Measurements from ENCODE around the gene SLC7A1. TPM values are rescaled to one million over a fixed set of nuclear protein-coding genes. Genes with fewer than 3 reads are reported as not detected.

SLC7A1 gene
- total RNA-seq, 2 donors from 2014 or later: 8.6 to 19.5 TPM

DNA sequence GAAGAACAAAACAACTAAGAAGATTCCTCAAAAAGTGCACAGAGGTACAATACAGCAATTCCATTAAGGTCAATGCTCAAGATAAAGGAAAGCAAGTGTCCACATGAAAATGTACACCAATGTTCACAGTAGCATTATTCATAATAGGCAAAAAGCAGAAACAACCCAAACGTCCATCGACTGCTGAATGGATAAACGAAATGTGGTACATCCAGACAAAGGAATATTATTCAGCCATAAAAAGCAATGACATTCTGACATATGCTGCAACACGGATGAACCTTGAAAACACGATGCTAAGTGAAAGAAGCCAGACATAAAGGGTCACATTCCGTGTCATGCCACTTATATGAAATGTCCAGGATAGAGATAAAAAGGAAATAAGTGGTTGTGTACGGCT is 29.3 kb downstream of the SLC7A1 start:
- H3K27ac ChIP-seq: no peak overlapping the region
- no peak for DNase-seq (ENCODE audit: low spot score)
- H3K27me3 ChIP-seq: no peaks in the 10 kb centered on the region
- H3K9me3 ChIP-seq: no peaks in the 10 kb centered on the region
- H3K36me3 ChIP-seq: no peaks in the 10 kb centered on the region
- H3K4me3 ChIP-seq: no peak overlapping the region
- TF ChIP-seq, protein P1, sequence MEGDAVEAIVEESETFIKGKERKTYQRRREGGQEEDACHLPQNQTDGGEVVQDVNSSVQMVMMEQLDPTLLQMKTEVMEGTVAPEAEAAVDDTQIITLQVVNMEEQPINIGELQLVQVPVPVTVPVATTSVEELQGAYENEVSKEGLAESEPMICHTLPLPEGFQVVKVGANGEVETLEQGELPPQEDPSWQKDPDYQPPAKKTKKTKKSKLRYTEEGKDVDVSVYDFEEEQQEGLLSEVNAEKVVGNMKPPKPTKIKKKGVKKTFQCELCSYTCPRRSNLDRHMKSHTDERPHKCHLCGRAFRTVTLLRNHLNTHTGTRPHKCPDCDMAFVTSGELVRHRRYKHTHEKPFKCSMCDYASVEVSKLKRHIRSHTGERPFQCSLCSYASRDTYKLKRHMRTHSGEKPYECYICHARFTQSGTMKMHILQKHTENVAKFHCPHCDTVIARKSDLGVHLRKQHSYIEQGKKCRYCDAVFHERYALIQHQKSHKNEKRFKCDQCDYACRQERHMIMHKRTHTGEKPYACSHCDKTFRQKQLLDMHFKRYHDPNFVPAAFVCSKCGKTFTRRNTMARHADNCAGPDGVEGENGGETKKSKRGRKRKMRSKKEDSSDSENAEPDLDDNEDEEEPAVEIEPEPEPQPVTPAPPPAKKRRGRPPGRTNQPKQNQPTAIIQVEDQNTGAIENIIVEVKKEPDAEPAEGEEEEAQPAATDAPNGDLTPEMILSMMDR (IDR thresholded peaks at IDR 0.05): no peak
- H3K4me1 ChIP-seq: no peaks in the 10 kb centered on the region

- Histone ChIP-seq H3K9me3 (no peaks in the 10 kb centered on the region), H3K36me3 (no peaks in the 10 kb centered on the region), H3K27me3 (no peaks in the 10 kb centered on the region), H3K4me1 (no peaks in the 10 kb centered on the region), H3K4me3 (no peak overlapping the region), H3K27ac (no peak overlapping the region)
- DNase-seq (ENCODE audit: low spot score): no peak
- TF ChIP-seq, protein P1 (IDR thresholded peaks at IDR 0.05): peak in 1 of 2 donors; percentile 5
These were observed 30.7 kb downstream of the SLC7A1 start for GRCh38 chr13:29564818-29565217.

DNA sequence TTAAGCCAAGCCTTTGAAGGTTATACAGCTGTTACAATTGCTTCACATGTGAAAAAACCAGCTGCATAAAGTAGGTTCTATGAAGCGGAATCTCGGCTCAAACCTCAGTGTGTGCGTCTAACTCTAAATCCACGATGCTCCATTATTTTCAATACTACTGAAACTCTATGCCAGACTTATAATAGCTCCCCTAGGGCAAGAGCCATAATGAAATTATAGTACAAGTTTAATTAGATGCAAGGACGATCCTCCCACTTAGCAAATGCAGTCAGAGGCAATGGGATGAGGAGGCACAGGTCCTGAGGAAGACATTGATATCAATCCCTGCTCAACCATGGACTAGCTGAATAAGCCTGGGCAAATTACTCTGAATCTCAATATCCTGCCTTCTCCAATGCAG is 31.1 kb downstream of the SLC7A1 start:
- DNase-seq (ENCODE audit: low spot score): no peak
- Histone ChIP-seq H3K27me3 (no peaks in the 10 kb centered on the region), H3K4me1 (no peaks in the 10 kb centered on the region), H3K9me3 (no peaks in the 10 kb centered on the region), H3K36me3 (no peaks in the 10 kb centered on the region), H3K27ac (no peak overlapping the region), H3K4me3 (no peak overlapping the region)
- TF ChIP-seq, protein P1 (IDR thresholded peaks at IDR 0.05): no peak

DNA sequence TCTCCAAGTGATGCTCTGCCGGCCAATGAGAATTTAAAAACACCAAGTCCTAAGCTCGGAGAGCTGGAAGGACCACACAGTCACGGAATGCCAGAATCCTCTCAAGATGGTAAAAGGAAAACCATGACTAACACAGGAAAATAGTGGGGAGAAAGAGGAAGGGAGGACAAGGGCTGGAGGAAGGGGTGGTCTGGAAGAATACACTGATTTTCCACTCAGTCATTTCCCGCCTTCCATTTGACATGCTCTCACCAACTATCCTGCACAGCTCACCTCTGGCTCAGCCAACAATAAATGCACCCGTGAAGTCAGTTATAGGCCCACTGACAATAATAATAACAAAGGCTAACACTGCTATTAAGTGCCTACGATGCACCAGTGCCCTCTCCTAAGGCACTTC is 31.5 kb downstream of the SLC7A1 start:
- H3K4me3 ChIP-seq: no peak overlapping the region
- H3K36me3 ChIP-seq: no peaks in the 10 kb centered on the region
- no peaks in the 10 kb centered on the region for H3K27me3 ChIP-seq
- H3K27ac ChIP-seq: no peak overlapping the region
- no peak for DNase-seq (ENCODE audit: low spot score)
- TF ChIP-seq, protein P1 (IDR thresholded peaks at IDR 0.05): no peak
- H3K4me1 ChIP-seq: no peaks in the 10 kb centered on the region
- H3K9me3 ChIP-seq: no peaks in the 10 kb centered on the region

DNA sequence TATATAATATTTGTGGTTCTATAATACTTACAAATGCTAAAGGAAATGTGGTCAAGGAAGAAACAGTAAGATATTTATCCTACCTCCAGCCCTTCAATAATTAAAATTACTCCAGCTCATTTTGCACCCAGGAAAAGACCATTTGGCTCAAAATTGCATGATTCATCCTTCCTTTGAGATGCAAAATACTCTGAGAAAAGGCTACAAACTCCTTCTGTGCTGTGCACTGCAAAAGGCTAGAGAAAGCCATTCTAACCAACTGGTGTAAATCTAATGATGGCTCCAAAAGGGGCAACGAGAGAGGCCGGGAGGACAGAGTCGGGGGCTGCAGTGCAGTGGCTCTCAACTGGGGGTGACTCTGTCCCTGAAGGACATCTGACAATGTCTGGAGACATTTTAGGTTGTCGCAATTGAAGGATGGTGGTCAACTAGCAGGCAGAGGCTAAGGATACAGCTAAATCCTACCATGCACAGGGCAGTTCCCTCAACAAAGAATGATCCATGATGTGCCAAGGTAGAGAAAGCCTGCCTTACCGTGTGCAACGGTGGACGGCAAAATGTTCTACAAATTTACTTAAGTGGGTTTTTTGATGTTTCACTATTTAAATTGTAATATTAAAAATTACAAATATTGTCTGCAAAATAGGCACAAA is 32.6 kb downstream of the SLC7A1 start:
- no peak overlapping the region for H3K27ac ChIP-seq
- DNase-seq (ENCODE audit: low spot score): no peak
- no peak overlapping the region for H3K4me3 ChIP-seq
- no peaks in the 10 kb centered on the region for H3K9me3 ChIP-seq
- no peaks in the 10 kb centered on the region for H3K27me3 ChIP-seq
- H3K4me1 ChIP-seq: no peaks in the 10 kb centered on the region
- H3K36me3 ChIP-seq: no peaks in the 10 kb centered on the region
- TF ChIP-seq, protein P1 (IDR thresholded peaks at IDR 0.05): no peak

GRCh38 chr13:29561918-29562317 is 33.6 kb downstream of the SLC7A1 start:
- TF ChIP-seq, protein P1 (IDR thresholded peaks at IDR 0.05): no peak
- Histone ChIP-seq H3K9me3 (no peaks in the 10 kb centered on the region), H3K4me3 (no peak overlapping the region), H3K27me3 (no peaks in the 10 kb centered on the region), H3K4me1 (no peaks in the 10 kb centered on the region), H3K27ac (no peak overlapping the region), H3K36me3 (no peaks in the 10 kb centered on the region)
- DNase-seq (ENCODE audit: low spot score): no peak
